ENCODE data around the gene ZNF155.
"Not testable (repeated sequence)": the region's sequence is repeated elsewhere in the genome, so short reads cannot be mapped to it uniquely, and the experiment has no call there.

The ZNF155 gene

GRCh38 chr19:43983912-43984686, at the start of gene ZNF155:
ZNF155 (plus strand) TSS chr19:43984188; CDS start chr19:43988544, 4,356 bp downstream.
- peak; percentile 4 for DNase-seq

- DNase-seq = peak; percentile 27
These were observed 48.8 kb upstream of the ZNF155 start, which contains the start of gene ZNF45 for GRCh38 chr19:43934985-43935708. ZNF45 (minus strand) TSS chr19:43935282; CDS start chr19:43922185, 13,097 bp downstream.

- no peak for DNase-seq
These were observed 47.8 kb upstream of the ZNF155 start for GRCh38 chr19:43936188-43936587.

- no peak for DNase-seq
These were observed 44.3 kb upstream of the ZNF155 start for GRCh38 chr19:43939557-43940260.

GRCh38 chr19:43940719-43941118, 43.3 kb upstream of the ZNF155 start:
- DNase-seq = no peak

GRCh38 chr19:43941209-43941608, 42.8 kb upstream of the ZNF155 start:
- no peak for DNase-seq

- not testable (repeated sequence) for DNase-seq
These were observed 36.6 kb upstream of the ZNF155 start for GRCh38 chr19:43947412-43947811.

GRCh38 chr19:43949803-43950202, 34.2 kb upstream of the ZNF155 start:
- DNase-seq = not testable (repeated sequence)

- peak; percentile 53 for DNase-seq
These were observed 32.9 kb upstream of the ZNF155 start, which contains the start of gene ZNF221 for GRCh38 chr19:43950834-43951645. ZNF221 (plus strand) TSS chr19:43951228; CDS start chr19:43962727, 11,499 bp downstream.

GRCh38 chr19:43956827-43957226, 27.2 kb upstream of the ZNF155 start:
- DNase-seq = no peak

- DNase-seq = no peak
These were observed 26.1 kb upstream of the ZNF155 start for GRCh38 chr19:43957891-43958290.

- no peak for DNase-seq
These were observed 23.6 kb upstream of the ZNF155 start for GRCh38 chr19:43960411-43960810.

- no peak for DNase-seq
These were observed 17.8 kb upstream of the ZNF155 start for GRCh38 chr19:43966079-43966694.

GRCh38 chr19:43976732-43977131, 7.3 kb upstream of the ZNF155 start:
- DNase-seq = no peak

GRCh38 chr19:43983544-43983911, 460 bp upstream of the ZNF155 start:
- DNase-seq = no peak

- DNase-seq = no peak
These were observed 656 bp downstream of the ZNF155 start for GRCh38 chr19:43984687-43985000.

GRCh38 chr19:43997631-43998290, 13.8 kb downstream of the ZNF155 start:
- no peak for DNase-seq

GRCh38 chr19:44002212-44002565, 18.2 kb downstream of the ZNF155 start:
- no peak for DNase-seq

- peak; percentile 86 for DNase-seq
These were observed 18.8 kb downstream of the ZNF155 start, which contains the start of gene ZNF230 for GRCh38 chr19:44002566-44003460. ZNF230 (plus strand) TSS chr19:44002957; CDS start chr19:44007079, 4,122 bp downstream.

- no peak for DNase-seq
These were observed 19.5 kb downstream of the ZNF155 start for GRCh38 chr19:44003461-44004009.
